Neural cell (in vitro differentiated cells): Measurements from ENCODE around the gene TBC1D5. TPM values are rescaled to one million over a fixed set of nuclear protein-coding genes. Genes with fewer than 3 reads are reported as not detected.

Source experiments
- H2AFZ ChIP-seq: fragments of 200-600, 300-800 bp; sonication (generic), shearing (Covaris generic); 2 replicates; pipeline ENCODE4 v1.6.0; 2014; ENCODE audit warnings: low read depth, mild to moderate bottlenecking, antibody characterized with exemption, low read length, moderate library complexity
- H3F3A ChIP-seq: fragments of 200-600 bp; shearing (Covaris generic); 2 replicates; pipeline ENCODE4 v1.6.1; 2016; ENCODE audit warnings: mild to moderate bottlenecking, moderate library complexity, mixed read lengths, antibody characterized with exemption, low read length; ENCODE audit not compliant: insufficient read depth, poor library complexity, severe bottlenecking
- H3K27ac ChIP-seq: fragments of 200-600, 300-800 bp; sonication (generic), shearing (Covaris generic); 2 replicates; pipeline ENCODE4 v1.5.1; 2014; ENCODE audit warnings: mild to moderate bottlenecking, low read length, moderate library complexity
- H3K27me3 ChIP-seq: fragments of 300-800, 200-600 bp; sonication (generic), shearing (Covaris generic); 2 replicates; pipeline ENCODE4 v1.6.0; 2014; ENCODE audit warnings: mild to moderate bottlenecking, low read depth, low read length, moderate library complexity; ENCODE audit not compliant: insufficient read depth
- H3K36me3 ChIP-seq: fragments of 300-800, 200-600 bp; sonication (generic), shearing (Covaris generic); 2 replicates; pipeline ENCODE4 v1.5.1; 2014; ENCODE audit warnings: mild to moderate bottlenecking, antibody characterized with exemption, low read length, moderate library complexity; ENCODE audit not compliant: insufficient read depth
- H3K4me2 ChIP-seq: fragments of 300-800, 200-600 bp; sonication (generic), shearing (Covaris generic); 2 replicates; pipeline ENCODE4 v1.6.0; 2014; ENCODE audit warnings: mild to moderate bottlenecking, low read length
- H3K4me3 ChIP-seq: fragments of 300-800, 200-600 bp; sonication (generic), shearing (Covaris generic); 2 replicates; pipeline ENCODE4 v1.5.1; 2014; ENCODE audit warnings: mild to moderate bottlenecking, low read length, moderate library complexity
- H3K79me2 ChIP-seq: fragments of 200-600 bp; shearing (Covaris generic); replicated peaks from 2 replicates; pipeline ENCODE4 v1.6.0; 2014; ENCODE audit warnings: mild to moderate bottlenecking, low read length, moderate library complexity; ENCODE audit not compliant: insufficient read depth
- H3K9ac ChIP-seq: fragments of 300-800, 200-600 bp; sonication (generic), shearing (Covaris generic); 2 replicates; pipeline ENCODE4 v1.6.1; 2016; ENCODE audit warnings: mild to moderate bottlenecking, low read length, mixed read lengths
- H3K9me2 ChIP-seq: fragments of 200-600 bp; shearing (Covaris generic); 2 replicates; pipeline ENCODE4 v1.6.1; 2016; ENCODE audit warnings: mild to moderate bottlenecking, low read length, mixed read lengths; ENCODE audit not compliant: insufficient read depth
- H3K9me3 ChIP-seq: fragments of 200-600, 300-800 bp; sonication (generic), shearing (Covaris generic); 2 replicates; pipeline ENCODE4 v1.6.1; 2016; ENCODE audit warnings: mild to moderate bottlenecking, mixed run types, low read length, moderate library complexity, mixed read lengths
- H4K20me1 ChIP-seq: fragments of 200-600 bp; shearing (Covaris generic); 2 replicates; pipeline ENCODE4 v1.6.1; 2016; ENCODE audit warnings: mild to moderate bottlenecking, mixed run types; ENCODE audit not compliant: insufficient read depth
- EP300 ChIP-seq: fragments of 450-650 bp; conservative IDR thresholded peaks from 2 replicates; pipeline ENCODE4 v1.6.1; 2014; ENCODE audit warnings: antibody characterized with exemption, mild to moderate bottlenecking, moderate library complexity; ENCODE audit not compliant: poor library complexity, severe bottlenecking
- EZH2 ChIP-seq: fragments of 200-600, 300-800 bp; shearing (Covaris generic), sonication (generic); IDR thresholded peaks from 2 replicates; pipeline ENCODE4 v1.6.1; 2014; ENCODE audit warnings: antibody characterized with exemption, low read length, borderline replicate concordance, mild to moderate bottlenecking; ENCODE audit not compliant: insufficient read depth, poor library complexity, severe bottlenecking
- MXI1 ChIP-seq: fragments of 450-650 bp; conservative IDR thresholded peaks from 2 replicates; pipeline ENCODE4 v1.6.1; 2014; ENCODE audit warnings: antibody characterized with exemption, mild to moderate bottlenecking; ENCODE audit not compliant: poor library complexity, severe bottlenecking
- POLR2AphosphoS5 ChIP-seq: IDR thresholded peaks from 2 replicates; pipeline ENCODE4 v1.6.1; 2012
- RAD21 ChIP-seq: fragments of 450-650 bp; conservative IDR thresholded peaks from 2 replicates; pipeline ENCODE4 v1.6.1; 2014; ENCODE audit warnings: antibody characterized with exemption, mild to moderate bottlenecking, moderate library complexity
- SMC3 ChIP-seq: fragments of 450-650 bp; conservative IDR thresholded peaks from 2 replicates; pipeline ENCODE4 v1.6.1; 2014; ENCODE audit warnings: antibody characterized with exemption, mild to moderate bottlenecking, moderate library complexity; ENCODE audit not compliant: poor library complexity
- TAF1 ChIP-seq: IDR thresholded peaks from 2 replicates; pipeline ENCODE4 v1.6.1; 2012; ENCODE audit warnings: low read depth
- polyA plus RNA-seq: library from polyadenylated mRNA; depleted of rRNA; stranded (reverse); fragments of >200 nt; gene quantifications from 2 replicates; pipeline ENCODE4 v1.2.3, GENCODE V29; 2014
- TF ChIP-seq, protein P1 (sequence below): IDR thresholded peaks from 2 replicates; pipeline ENCODE4 v1.6.1; 2012; ENCODE audit warnings: borderline replicate concordance
- TF ChIP-seq, protein P2 (sequence below): fragments of 450-650 bp; IDR thresholded peaks from 2 replicates; pipeline ENCODE4 v1.5.1; 2014; ENCODE audit warnings: antibody characterized with exemption, mild to moderate bottlenecking, moderate library complexity; ENCODE audit not compliant: poor library complexity, severe bottlenecking

TBC1D5 gene
- polyA plus RNA-seq, 1 donor from 2014 or later = 28.3 TPM

DNA sequence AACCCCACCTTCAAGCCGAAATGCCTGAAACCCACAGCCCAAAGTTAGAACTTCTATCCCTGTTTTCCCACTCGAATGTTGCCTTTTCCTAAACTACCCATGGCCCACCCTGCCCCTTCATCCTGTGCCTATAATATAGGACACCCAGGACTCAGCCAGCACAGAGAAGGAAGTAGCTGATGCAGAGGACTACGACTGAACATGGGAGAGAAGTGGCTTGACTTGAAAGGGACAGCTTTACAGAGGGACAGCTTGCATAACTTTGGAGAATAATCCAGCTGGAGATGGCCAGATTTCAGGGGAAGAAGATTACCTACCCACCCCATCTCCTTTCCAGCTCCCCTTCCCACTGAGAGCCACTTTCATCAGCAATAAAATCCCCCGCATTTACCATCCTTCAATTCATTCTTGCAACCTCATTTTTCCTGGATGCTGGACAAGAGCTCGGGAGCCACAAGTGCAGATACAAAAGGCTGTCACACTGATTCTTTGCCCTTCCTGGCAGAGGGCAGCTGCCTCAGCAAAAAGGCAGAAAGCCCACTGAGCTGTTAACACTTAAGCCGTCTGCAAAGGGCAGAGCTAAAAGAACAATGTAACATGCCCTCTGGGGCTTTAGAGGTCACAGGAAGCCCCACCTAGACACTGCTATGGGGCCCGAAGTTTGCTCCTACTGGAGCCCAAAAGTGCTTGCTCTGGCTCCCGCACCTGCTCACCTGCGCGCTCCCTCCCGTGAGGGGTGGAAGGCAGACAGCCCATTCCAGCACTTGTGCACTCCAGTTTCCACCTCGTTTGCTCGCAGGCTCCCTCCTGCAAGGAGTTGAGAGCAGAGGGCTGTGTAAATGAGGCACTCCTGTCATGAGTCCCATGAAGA lies 224.0 kb downstream of the TBC1D5 start:
- H3K4me3 ChIP-seq = no peak overlapping the region

DNA sequence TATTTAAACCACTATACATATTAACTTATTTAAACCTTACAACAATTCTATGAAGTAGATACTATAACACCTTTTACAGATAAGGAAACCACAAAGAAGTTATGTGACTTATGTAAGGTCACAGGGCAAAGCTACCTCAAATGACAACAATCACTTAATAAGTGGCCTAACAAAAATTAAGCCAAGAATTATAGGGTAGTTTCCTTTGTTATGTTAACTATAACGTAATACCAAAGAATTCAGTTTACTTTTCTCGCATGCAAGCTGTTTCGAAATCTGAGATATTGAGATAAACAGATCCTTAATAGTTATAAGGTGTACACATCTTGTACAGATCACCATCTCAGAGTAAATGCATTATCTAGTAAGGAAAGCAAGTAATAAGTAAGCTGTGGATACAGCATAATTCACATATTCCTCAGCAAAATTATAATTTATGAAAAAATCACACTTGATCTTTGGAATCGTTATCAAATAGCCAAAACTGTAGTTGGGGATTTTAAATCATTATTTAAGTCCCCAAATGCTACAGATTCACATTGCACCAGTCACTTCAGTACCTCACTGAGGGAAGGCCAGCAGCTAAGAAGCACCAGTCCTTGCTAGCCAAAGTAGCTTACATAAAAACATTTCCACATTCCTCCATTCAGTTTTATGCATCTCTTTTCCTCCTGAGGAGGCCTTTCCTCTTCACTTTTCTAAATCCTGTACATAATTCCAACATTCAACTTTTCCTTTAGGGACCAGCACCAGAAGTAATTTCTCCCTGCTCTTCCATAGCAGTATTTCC lies 226.8 kb downstream of the TBC1D5 start:
- Histone ChIP-seq H3K4me2 (no peak overlapping the region), H3K9me2 (no peaks in the 10 kb centered on the region), H3K9ac (no peak overlapping the region), H3K9me3 (no peaks in the 10 kb centered on the region), H3K79me2 (no peaks in the 10 kb centered on the region), H3F3A (no peaks in the 10 kb centered on the region), H4K20me1 (no peaks in the 10 kb centered on the region), H3K27me3 (no peaks in the 10 kb centered on the region), H2AFZ (no peak overlapping the region), H3K4me3 (no peak overlapping the region), H3K27ac (no peak overlapping the region), H3K36me3 (no peaks in the 10 kb centered on the region)
- TF ChIP-seq, protein P1, sequence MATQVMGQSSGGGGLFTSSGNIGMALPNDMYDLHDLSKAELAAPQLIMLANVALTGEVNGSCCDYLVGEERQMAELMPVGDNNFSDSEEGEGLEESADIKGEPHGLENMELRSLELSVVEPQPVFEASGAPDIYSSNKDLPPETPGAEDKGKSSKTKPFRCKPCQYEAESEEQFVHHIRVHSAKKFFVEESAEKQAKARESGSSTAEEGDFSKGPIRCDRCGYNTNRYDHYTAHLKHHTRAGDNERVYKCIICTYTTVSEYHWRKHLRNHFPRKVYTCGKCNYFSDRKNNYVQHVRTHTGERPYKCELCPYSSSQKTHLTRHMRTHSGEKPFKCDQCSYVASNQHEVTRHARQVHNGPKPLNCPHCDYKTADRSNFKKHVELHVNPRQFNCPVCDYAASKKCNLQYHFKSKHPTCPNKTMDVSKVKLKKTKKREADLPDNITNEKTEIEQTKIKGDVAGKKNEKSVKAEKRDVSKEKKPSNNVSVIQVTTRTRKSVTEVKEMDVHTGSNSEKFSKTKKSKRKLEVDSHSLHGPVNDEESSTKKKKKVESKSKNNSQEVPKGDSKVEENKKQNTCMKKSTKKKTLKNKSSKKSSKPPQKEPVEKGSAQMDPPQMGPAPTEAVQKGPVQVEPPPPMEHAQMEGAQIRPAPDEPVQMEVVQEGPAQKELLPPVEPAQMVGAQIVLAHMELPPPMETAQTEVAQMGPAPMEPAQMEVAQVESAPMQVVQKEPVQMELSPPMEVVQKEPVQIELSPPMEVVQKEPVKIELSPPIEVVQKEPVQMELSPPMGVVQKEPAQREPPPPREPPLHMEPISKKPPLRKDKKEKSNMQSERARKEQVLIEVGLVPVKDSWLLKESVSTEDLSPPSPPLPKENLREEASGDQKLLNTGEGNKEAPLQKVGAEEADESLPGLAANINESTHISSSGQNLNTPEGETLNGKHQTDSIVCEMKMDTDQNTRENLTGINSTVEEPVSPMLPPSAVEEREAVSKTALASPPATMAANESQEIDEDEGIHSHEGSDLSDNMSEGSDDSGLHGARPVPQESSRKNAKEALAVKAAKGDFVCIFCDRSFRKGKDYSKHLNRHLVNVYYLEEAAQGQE = no peak
- TF ChIP-seq, protein P2, sequence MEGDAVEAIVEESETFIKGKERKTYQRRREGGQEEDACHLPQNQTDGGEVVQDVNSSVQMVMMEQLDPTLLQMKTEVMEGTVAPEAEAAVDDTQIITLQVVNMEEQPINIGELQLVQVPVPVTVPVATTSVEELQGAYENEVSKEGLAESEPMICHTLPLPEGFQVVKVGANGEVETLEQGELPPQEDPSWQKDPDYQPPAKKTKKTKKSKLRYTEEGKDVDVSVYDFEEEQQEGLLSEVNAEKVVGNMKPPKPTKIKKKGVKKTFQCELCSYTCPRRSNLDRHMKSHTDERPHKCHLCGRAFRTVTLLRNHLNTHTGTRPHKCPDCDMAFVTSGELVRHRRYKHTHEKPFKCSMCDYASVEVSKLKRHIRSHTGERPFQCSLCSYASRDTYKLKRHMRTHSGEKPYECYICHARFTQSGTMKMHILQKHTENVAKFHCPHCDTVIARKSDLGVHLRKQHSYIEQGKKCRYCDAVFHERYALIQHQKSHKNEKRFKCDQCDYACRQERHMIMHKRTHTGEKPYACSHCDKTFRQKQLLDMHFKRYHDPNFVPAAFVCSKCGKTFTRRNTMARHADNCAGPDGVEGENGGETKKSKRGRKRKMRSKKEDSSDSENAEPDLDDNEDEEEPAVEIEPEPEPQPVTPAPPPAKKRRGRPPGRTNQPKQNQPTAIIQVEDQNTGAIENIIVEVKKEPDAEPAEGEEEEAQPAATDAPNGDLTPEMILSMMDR = no peak
- TF ChIP-seq EP300 (no peak), MXI1 (no peak), TAF1 (no peak), EZH2 (no peak), POLR2AphosphoS5 (no peak)

More for the DNA sequence above, 224.0 kb downstream of the TBC1D5 start:
- no peaks in the 10 kb centered on the region for H3K9me2 ChIP-seq
- no peaks in the 10 kb centered on the region for H3K36me3 ChIP-seq
- H3K27ac ChIP-seq = no peak overlapping the region
- TF ChIP-seq SMC3 (no peak), POLR2AphosphoS5 (no peak), RAD21 (no peak), MXI1 (no peak), EZH2 (no peak), EP300 (no peak), TAF1 (no peak)
- TF ChIP-seq, protein P1 = no peak
- TF ChIP-seq, protein P2 = no peak
- no peak overlapping the region for H3K9ac ChIP-seq
- H3F3A ChIP-seq = no peaks in the 10 kb centered on the region
- H2AFZ ChIP-seq = no peak overlapping the region
- no peaks in the 10 kb centered on the region for H3K9me3 ChIP-seq
- H4K20me1 ChIP-seq = no peaks in the 10 kb centered on the region
- no peaks in the 10 kb centered on the region for H3K79me2 ChIP-seq
- H3K27me3 ChIP-seq = no peaks in the 10 kb centered on the region
- H3K4me2 ChIP-seq = no peak overlapping the region
